Measurements from ENCODE around the gene KITLG. TPM values are rescaled to one million over a fixed set of nuclear protein-coding genes. Genes with fewer than 3 reads are reported as not detected.
"Not testable (repeated sequence)": the region's sequence is repeated elsewhere in the genome, so short reads cannot be mapped to it uniquely, and the experiment has no call there.

Gene KITLG
- 10 to 100 TPM; 10.2 to 27.5 (median 16.4) TPM for total RNA-seq

- peak within 1 kb of the TSS; percentile 62 to 90 (median 75) for H3K4me3 ChIP-seq
- no peaks in the 10 kb centered on the region for H3K36me3 ChIP-seq
- no peaks in the 10 kb centered on the region for H3K27me3 ChIP-seq
- peak within 1 kb of the TSS; percentile 52 to 89 (median 76) for H3K27ac ChIP-seq
- TF ChIP-seq POLR2A (IDR thresholded peaks at IDR 0.05): peak; percentile 18 to 57
- TF ChIP-seq, protein P1, sequence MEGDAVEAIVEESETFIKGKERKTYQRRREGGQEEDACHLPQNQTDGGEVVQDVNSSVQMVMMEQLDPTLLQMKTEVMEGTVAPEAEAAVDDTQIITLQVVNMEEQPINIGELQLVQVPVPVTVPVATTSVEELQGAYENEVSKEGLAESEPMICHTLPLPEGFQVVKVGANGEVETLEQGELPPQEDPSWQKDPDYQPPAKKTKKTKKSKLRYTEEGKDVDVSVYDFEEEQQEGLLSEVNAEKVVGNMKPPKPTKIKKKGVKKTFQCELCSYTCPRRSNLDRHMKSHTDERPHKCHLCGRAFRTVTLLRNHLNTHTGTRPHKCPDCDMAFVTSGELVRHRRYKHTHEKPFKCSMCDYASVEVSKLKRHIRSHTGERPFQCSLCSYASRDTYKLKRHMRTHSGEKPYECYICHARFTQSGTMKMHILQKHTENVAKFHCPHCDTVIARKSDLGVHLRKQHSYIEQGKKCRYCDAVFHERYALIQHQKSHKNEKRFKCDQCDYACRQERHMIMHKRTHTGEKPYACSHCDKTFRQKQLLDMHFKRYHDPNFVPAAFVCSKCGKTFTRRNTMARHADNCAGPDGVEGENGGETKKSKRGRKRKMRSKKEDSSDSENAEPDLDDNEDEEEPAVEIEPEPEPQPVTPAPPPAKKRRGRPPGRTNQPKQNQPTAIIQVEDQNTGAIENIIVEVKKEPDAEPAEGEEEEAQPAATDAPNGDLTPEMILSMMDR (IDR thresholded peaks at IDR 0.05): peak; percentile 20 to 57 (median 38)
- TF ChIP-seq EP300 (IDR thresholded peaks at IDR 0.05): peak in 1 of 2 donors; percentile 93
- WGBS, 2 donors: 1% methylated on average over 39 to 46 of the region's 73 CpGs
- no peaks in the 10 kb centered on the region for H3K9me3 ChIP-seq
- peaks cover 0 to 39% (median 0%) of the 10 kb centered on the region in 4 donors for H3K4me1 ChIP-seq
- DNase-seq (ENCODE audit: low spot score in 2 of 2): peak; percentile 71 to 72
Observed at GRCh38 chr12:88580051-88580871, at the start of gene KITLG. Gene KITLG, minus strand, starts transcription at chr12:88580471. Its CDS starts 193 bp downstream, at chr12:88580278.

DNA sequence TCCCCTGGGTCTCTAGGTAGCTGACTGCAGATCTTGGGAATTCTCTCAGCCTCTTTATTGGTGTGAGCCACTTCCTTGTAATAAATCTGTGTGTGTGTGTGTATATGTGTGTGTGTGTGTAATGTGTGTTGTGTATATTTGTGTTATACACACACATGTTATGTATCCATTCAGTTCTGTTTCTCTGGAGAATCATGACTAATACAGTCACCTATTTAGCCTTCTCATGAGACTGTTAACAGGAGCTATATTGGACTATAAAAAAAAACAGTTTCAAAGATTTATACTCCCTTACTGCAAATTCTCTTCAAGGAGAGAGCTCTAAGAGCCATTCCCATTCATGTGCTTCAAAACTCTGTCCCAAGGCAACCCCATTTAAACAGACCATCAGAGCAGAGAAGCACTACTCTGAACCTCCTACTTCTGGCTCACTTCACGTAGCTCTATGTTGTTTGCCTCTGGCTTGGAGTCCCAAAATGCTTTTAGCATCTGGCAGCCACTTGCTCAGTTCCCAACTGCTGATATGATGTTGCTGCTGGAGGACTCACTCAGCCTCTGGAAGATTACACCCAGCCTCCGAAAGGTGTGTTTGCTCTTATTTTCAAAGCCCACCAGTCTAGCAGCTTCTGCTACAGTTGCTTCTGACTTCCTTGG lies 48.7 kb upstream of the KITLG start:
- 62 to 78% methylated on average over 2 of the region's 2 CpGs for WGBS, 2 donors
- DNase-seq (ENCODE audit: low spot score in 2 of 2): no peak
- no peaks in the 10 kb centered on the region for H3K9me3 ChIP-seq
- H3K36me3 ChIP-seq: no peaks in the 10 kb centered on the region
- no peak overlapping the region for H3K27ac ChIP-seq
- H3K4me1 ChIP-seq: peaks cover 0 to 17% (median 4%) of the 10 kb centered on the region in 4 donors
- H3K27me3 ChIP-seq: no peaks in the 10 kb centered on the region
- TF ChIP-seq EP300 (IDR thresholded peaks at IDR 0.05): no peak
- TF ChIP-seq, protein P1 (IDR thresholded peaks at IDR 0.05): no peak
- no peak for TF ChIP-seq POLR2A (IDR thresholded peaks at IDR 0.05)
- no peak overlapping the region for H3K4me3 ChIP-seq

DNA sequence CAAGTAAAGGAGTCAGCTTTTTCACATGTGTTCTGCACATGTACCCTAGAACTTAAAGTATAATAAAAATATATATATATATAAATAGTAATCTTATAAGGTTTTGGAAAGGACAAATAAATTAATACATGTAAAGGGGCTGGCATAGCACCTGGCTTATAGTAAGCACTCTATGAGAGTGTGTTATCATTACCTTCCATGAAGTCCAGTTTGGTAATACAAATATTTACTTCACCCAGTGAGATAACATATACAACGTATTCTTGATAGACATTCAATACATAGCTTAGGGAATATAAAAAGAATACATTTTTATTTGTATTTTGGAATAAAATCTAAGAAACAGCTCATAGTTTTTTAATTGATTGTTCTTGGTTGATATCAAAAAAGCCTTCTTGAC lies 47.8 kb upstream of the KITLG start:
- not testable (repeated sequence) for DNase-seq (ENCODE audit: low spot score in 2 of 2); H3K9me3 ChIP-seq; H3K4me3 ChIP-seq; H3K27ac ChIP-seq; H3K36me3 ChIP-seq; H3K27me3 ChIP-seq
- peaks cover 0 to 17% (median 6%) of the 10 kb centered on the region in 4 donors for H3K4me1 ChIP-seq
- 93 to 95% methylated on average over 1 of the region's 1 CpG for WGBS, 2 donors

- no peak overlapping the region for H3K27ac ChIP-seq
- no peak overlapping the region for H3K4me3 ChIP-seq
- H3K27me3 ChIP-seq: no peaks in the 10 kb centered on the region
- H3K36me3 ChIP-seq: no peaks in the 10 kb centered on the region
- H3K4me1 ChIP-seq: peaks cover 0 to 17% (median 6%) of the 10 kb centered on the region in 4 donors
- H3K9me3 ChIP-seq: no peaks in the 10 kb centered on the region
- no peak for DNase-seq (ENCODE audit: low spot score in 2 of 2)
- TF ChIP-seq, protein P1 (IDR thresholded peaks at IDR 0.05): no peak
- TF ChIP-seq EP300 (IDR thresholded peaks at IDR 0.05): no peak
- TF ChIP-seq POLR2A (IDR thresholded peaks at IDR 0.05): no peak
- 24 to 45% methylated on average over 1 of the region's 1 CpG for WGBS, 2 donors
Observed at GRCh38 chr12:88627501-88627900, 47.2 kb upstream of the KITLG start.

GRCh38 chr12:88625356-88625755 lies 45.1 kb upstream of the KITLG start:
- DNase-seq (ENCODE audit: low spot score in 2 of 2): no peak
- WGBS, 2 donors: 56 to 68% methylated on average over 7 of the region's 7 CpGs
- TF ChIP-seq EP300 (IDR thresholded peaks at IDR 0.05) (no peak), POLR2A (IDR thresholded peaks at IDR 0.05) (no peak)
- TF ChIP-seq, protein P1 (IDR thresholded peaks at IDR 0.05): no peak
- Histone ChIP-seq H3K27me3 (no peaks in the 10 kb centered on the region), H3K4me1 (peaks cover 0 to 17% (median 6%) of the 10 kb centered on the region in 4 donors), H3K9me3 (no peaks in the 10 kb centered on the region), H3K36me3 (no peaks in the 10 kb centered on the region), H3K27ac (peak overlapping the region in 2 of 4 donors; percentile 63 to 72), H3K4me3 (no peak overlapping the region)
